ENCODE data around the gene QSOX2. TPM values are rescaled to one million over a fixed set of nuclear protein-coding genes. Genes with fewer than 3 reads are reported as not detected.
A peak's percentile ranks its signal among the peaks of the same experiment; 100 is the strongest.

QSOX2 gene
- total RNA-seq, 4 donors from 2014 or later = 5.1 to 23.9 (median 7.4) TPM

GRCh38 chr9:136244969-136245218 lies 718 bp downstream of the QSOX2 start:
- Histone ChIP-seq H3K36me3 (no peaks in the 10 kb centered on the region), H3K4me3 (peak overlapping the region; percentile 76 to 99 (median 94)), H3K9me3 (no peaks in the 10 kb centered on the region), H3K27ac (peak overlapping the region in 3 of 4 donors; percentile 47 to 76 (median 64)), H3K4me1 (peaks cover 3 to 38% (median 26%) of the 10 kb centered on the region in 4 donors), H3K27me3 (no peaks in the 10 kb centered on the region)
- TF ChIP-seq, protein P1, sequence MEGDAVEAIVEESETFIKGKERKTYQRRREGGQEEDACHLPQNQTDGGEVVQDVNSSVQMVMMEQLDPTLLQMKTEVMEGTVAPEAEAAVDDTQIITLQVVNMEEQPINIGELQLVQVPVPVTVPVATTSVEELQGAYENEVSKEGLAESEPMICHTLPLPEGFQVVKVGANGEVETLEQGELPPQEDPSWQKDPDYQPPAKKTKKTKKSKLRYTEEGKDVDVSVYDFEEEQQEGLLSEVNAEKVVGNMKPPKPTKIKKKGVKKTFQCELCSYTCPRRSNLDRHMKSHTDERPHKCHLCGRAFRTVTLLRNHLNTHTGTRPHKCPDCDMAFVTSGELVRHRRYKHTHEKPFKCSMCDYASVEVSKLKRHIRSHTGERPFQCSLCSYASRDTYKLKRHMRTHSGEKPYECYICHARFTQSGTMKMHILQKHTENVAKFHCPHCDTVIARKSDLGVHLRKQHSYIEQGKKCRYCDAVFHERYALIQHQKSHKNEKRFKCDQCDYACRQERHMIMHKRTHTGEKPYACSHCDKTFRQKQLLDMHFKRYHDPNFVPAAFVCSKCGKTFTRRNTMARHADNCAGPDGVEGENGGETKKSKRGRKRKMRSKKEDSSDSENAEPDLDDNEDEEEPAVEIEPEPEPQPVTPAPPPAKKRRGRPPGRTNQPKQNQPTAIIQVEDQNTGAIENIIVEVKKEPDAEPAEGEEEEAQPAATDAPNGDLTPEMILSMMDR (IDR thresholded peaks at IDR 0.05) = no peak
- TF ChIP-seq POLR2A (IDR thresholded peaks at IDR 0.05) = no peak
- DNase-seq = no peak

DNA sequence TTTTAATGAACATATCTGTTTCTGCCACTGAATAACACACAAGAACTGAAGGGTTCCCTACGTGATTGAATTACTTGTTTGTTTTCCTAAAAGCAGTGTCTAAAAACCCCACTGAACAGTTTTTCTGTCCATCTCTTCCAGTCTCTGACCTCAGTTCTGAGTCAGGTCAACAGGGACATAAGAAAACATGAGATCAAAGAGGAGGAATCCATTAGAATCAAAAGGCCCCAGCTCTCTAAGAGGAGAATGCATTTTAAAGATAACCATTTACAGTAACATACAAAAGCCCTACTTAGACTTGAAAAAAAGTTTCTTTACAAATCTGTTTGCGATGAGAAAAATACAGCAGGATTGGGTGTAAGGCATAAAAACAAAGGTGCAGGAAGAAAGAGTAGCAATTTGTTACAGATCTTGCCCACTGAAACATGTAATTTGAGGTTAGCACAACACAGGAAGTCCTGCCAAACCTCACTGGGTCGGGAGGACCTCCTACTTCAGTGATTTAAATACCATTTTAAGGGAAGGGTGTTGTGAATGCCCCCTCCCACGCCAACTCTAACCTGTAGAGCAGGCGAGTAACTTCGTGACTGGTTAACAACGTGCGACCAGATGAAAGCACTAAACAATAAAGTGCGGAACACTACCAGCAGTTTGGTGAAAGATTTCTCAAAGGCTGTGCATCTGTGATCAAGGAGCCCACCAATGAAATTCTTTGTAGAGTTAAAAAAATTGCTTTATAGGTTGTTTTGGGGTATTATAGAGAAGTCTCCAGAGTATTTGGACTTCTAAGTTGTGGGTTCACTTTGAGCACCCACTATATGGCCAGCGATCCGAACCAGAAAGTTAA lies 1.3 kb downstream of the QSOX2 start:
- no peaks in the 10 kb centered on the region for H3K27me3 ChIP-seq
- DNase-seq = peak in 2 of 3 donors; percentile 76 to 79
- H3K4me1 ChIP-seq = peaks cover 3 to 41% (median 29%) of the 10 kb centered on the region in 4 donors
- H3K36me3 ChIP-seq = no peaks in the 10 kb centered on the region
- H3K4me3 ChIP-seq = peak overlapping the region; percentile 76 to 99 (median 94)
- TF ChIP-seq, protein P1 (IDR thresholded peaks at IDR 0.05) = no peak
- no peak for TF ChIP-seq POLR2A (IDR thresholded peaks at IDR 0.05)
- peak overlapping the region in 2 of 4 donors; percentile 47 to 76 for H3K27ac ChIP-seq
- no peaks in the 10 kb centered on the region for H3K9me3 ChIP-seq

DNA sequence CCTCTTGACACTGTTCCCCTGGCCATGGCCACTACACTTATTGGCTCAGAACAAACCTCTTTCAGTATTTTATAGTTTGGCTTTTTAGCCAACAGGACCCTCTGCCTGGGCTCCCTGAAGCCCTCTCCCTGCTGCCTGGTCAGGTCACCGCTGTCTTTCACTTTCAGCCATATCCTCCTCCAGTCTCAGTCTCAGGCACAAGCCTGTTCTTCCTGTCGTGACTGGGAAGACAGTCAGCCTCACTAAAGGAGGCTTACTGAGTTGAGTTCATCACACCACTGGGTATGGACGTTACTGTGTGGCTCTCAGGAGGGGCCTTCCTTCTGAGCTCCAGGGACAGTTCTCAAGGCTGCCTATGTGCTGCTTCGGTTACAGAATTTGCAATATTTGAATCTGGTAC lies 2.0 kb downstream of the QSOX2 start:
- Histone ChIP-seq H3K4me1 (peaks cover 3 to 44% (median 32%) of the 10 kb centered on the region in 4 donors), H3K9me3 (no peaks in the 10 kb centered on the region), H3K36me3 (no peaks in the 10 kb centered on the region), H3K4me3 (no peak overlapping the region), H3K27me3 (no peaks in the 10 kb centered on the region), H3K27ac (peak overlapping the region in 2 of 4 donors; percentile 40 to 76)
- no peak for DNase-seq
- TF ChIP-seq, protein P1 (IDR thresholded peaks at IDR 0.05) = no peak
- TF ChIP-seq POLR2A (IDR thresholded peaks at IDR 0.05) = no peak

- no peaks in the 10 kb centered on the region for H3K36me3 ChIP-seq
- peak overlapping the region in 1 of 4 donors; percentile 9 for H3K4me3 ChIP-seq
- TF ChIP-seq, protein P1 (IDR thresholded peaks at IDR 0.05) = peak in 1 of 6 experiments; percentile 12
- TF ChIP-seq POLR2A (IDR thresholded peaks at IDR 0.05) = no peak
- H3K27ac ChIP-seq = peak overlapping the region in 2 of 4 donors; percentile 40 to 76
- H3K4me1 ChIP-seq = peaks cover 3 to 50% (median 33%) of the 10 kb centered on the region in 4 donors
- DNase-seq = no peak
- H3K27me3 ChIP-seq = no peaks in the 10 kb centered on the region
- H3K9me3 ChIP-seq = no peaks in the 10 kb centered on the region
Observed at GRCh38 chr9:136242918-136243525, 2.6 kb downstream of the QSOX2 start.

DNA sequence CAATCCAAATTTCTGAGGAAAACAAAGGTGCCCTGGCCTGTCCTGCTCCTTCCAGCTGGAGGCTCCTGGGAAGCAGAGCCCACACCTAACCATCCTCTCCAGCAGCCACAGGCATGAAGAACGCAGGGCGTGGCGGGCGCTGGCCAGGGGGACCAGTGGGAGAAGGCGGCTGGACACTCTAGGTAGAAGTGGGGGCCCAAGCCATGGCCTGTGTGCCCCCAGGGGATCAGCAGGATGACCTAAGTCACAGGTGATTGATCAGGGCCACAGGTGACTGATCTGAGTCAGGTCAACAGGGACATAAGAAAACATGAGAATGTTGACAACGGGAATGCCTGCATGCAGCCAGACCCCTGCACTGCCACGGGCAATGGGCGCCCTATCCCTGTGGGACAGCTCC lies 3.4 kb downstream of the QSOX2 start:
- no peaks in the 10 kb centered on the region for H3K9me3 ChIP-seq
- peaks cover 3 to 56% (median 33%) of the 10 kb centered on the region in 4 donors for H3K4me1 ChIP-seq
- peaks cover 0 to 2% (median 0%) of the 10 kb centered on the region in 3 donors for H3K36me3 ChIP-seq
- TF ChIP-seq POLR2A (IDR thresholded peaks at IDR 0.05) = no peak
- TF ChIP-seq, protein P1 (IDR thresholded peaks at IDR 0.05) = no peak
- H3K27ac ChIP-seq = peak overlapping the region in 1 of 4 donors; percentile 76
- no peaks in the 10 kb centered on the region for H3K27me3 ChIP-seq
- no peak for DNase-seq
- no peak overlapping the region for H3K4me3 ChIP-seq

Measured in Peyer's patch (tissue), 4 donors.